GM12873 (cell line): Measurements from ENCODE around the gene STYX.

ENCODE experiments used
- TF ChIP-seq, protein P1 (sequence below): IDR thresholded peaks from 2 replicates; pipeline ENCODE4 v1.5.1; 2012; ENCODE audit warnings: low read depth, mild to moderate bottlenecking, moderate library complexity, low read length, control low read depth; ENCODE audit not compliant: insufficient read depth; ENCODE audit errors: missing control alignments

Gene STYX

DNA sequence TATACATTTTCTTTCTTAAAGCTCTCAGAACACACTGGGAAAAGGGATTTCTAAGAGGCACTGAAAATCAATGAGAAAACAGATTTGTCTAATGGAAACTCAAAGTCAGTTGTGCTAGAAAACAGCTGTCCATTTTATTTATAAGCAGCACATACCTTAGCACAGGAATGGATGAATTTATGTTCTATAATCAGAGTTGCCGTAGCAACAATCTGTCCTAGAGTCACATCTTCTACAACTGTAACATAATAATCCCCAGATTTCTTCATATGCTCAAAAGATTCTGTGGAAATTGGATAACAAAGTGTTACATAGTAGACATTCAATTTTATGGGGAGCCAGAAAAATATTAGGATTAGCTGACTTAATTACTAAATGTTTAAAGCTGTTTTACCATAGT lies 51.7 kb downstream of the STYX start:
- TF ChIP-seq, protein P1, sequence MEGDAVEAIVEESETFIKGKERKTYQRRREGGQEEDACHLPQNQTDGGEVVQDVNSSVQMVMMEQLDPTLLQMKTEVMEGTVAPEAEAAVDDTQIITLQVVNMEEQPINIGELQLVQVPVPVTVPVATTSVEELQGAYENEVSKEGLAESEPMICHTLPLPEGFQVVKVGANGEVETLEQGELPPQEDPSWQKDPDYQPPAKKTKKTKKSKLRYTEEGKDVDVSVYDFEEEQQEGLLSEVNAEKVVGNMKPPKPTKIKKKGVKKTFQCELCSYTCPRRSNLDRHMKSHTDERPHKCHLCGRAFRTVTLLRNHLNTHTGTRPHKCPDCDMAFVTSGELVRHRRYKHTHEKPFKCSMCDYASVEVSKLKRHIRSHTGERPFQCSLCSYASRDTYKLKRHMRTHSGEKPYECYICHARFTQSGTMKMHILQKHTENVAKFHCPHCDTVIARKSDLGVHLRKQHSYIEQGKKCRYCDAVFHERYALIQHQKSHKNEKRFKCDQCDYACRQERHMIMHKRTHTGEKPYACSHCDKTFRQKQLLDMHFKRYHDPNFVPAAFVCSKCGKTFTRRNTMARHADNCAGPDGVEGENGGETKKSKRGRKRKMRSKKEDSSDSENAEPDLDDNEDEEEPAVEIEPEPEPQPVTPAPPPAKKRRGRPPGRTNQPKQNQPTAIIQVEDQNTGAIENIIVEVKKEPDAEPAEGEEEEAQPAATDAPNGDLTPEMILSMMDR, result no peak

DNA sequence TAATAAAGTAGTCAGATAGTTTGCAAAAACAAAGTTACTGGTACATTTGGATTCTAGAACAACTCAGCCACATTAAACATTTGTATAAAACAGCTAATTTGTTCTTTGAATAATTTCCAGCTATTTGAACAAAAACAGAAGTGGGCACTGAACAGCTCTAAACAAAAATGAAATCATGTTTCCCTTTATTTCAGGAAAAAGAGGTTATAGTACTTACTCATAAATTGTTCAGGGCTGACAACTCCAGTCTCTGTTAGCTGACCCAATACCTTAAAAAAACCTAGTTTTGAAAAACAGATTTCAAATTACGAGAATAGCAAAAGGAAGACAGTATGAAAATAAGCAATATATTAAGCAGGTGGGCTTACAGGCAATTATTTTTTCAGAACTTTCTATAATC lies 53.2 kb downstream of the STYX start:
- TF ChIP-seq, protein P1, result no peak

DNA sequence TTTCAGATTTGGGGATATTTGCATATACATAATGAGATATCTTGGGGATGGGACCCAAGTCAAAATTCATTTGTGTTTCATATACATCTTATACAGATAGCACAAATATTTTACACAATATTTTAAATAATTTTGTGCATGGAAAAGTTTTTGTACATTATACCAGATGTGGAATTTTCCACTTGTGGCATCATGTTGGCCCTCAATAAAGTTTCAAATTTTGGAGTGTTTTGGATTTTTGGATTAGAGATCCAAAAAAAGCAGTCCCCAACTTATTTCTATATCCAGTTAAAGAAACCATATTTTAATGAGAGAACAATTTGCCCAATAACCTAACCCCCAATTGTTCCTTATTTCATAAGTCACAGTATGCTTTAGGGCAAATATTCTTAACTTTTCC lies 56.9 kb downstream of the STYX start:
- TF ChIP-seq, protein P1, result no peak

DNA sequence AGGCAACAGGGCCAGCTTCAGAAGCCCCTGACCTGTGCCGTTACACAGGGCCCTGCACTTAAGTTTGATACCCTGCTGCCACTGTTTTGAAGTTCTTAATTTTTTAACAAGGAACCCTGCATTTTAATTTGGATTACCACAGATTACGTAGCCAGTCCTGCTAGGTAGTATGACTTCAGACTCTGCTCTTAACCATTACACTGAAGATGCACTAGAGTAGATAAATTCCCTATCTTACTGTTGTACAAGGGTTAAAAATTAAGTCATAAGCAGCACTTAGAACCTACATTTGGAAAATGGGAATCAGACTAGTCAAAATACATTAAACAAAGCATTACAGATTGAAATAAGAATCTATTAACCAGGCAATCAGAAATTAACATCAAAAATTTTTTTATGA lies 59.2 kb downstream of the STYX start:
- TF ChIP-seq, protein P1, result no peak

DNA sequence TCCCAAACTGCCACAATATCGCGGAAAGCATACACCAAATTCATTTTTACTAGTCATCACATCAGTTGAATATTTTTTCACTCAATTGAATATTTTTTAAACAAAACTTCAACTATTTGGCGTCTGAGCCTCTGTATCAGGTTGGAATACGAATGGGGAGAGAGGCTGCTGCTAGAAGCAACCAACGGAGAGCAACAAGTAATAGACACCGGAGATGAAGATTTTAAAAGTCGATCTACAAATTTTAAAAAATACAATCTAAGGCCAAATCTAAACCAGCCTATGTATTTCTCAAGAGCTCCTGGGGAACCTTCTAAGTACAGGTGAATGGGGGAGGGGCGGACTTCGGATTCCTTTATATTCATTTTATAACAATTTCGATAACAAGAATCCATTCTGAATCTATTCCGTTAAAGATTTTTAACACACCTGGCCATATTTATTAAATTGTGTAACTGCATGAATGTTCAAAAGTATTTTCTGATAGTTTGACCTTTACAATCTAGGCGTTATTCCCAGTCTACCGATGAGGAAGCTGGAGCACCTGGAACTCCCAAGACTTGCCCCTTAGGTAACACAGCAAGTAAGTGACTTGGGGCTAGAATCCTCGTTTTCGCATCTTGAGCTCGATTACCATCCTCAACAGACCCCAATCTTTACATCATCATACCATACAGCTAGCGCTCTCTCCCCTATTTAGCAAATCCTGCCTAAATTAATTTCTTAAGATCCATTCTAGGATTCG lies 60.2 kb downstream of the STYX start:
- TF ChIP-seq, protein P1, result no peak

DNA sequence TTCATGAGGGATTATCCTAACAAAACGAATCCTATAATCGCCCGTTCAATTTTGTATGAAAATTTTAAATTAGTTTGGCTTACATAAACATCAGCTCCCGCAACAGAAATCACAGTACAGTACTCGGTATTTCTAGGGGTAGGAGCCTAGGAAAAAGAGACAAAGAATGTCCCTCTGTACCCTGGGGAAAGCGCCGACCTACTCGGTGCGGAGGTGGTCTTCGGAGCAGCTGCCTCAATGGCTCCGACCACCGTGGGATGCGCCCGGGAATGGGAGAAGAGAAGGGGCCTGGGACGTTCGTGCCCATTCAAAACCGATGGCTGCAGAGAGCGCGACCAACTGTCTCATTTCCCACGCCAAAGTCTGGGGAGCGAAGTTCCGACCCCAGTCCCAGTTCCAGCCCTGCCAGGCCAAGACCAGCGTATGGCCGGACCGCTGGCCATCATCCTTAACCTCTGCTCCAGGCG lies 60.8 kb downstream of the STYX start:
- TF ChIP-seq, protein P1, result no peak

DNA sequence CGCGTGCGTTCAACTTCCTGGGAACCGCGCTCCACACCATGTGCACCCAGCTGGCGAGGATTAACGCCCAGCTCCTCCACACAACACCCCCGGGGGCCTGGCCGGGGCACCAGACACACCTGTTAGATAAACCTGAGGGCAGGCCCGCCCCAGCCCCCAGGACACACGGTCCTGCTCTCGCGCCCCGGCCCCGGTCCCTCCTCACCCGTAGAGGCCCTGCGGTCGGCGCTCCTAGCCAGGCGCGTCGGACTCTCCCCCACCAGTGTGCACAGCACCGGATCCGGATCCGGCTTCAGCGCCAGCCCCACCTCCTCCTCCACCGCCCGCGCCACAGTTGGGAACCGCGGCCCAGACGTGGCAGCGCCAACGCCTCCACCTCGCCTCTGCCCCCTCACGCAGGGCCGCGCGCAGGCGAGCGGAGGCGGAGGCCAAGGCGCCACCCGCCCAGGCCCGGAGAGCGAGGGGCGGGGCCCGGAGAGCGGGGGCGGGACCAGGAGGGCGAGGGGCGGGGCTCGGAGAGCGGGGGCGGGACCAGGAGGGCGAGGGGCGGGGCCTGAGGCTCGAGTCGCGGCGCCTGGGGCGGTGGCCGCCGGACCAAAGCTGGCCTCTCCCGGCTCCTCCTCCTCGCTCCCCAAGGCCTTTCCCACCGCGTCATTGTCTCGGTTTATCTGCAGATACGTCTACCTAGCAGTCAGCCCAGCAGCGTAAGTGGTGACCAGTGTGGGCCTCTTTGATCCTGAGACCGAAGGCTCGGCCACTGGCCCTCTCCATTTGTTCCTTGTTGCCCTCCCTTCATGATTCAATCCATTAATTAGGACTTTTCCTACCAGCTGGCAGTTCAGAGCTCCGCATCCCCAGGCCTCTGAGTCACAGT lies 61.5 kb downstream of the STYX start, which contains the start of gene GNPNAT1:
Gene GNPNAT1 (minus strand): TSS at position 385 of the 874 bp plus-strand sequence. CDS start 6,957 bp downstream, outside the sequence.
- TF ChIP-seq, protein P1, result no peak
